Testis (tissue), 2 donors: ENCODE measurements around the gene SLC6A14.

Experiments used
- CTCF ChIP-seq, 3 experiments: fragments of 450-650 bp in 2 of 3; fragments of 200-600 bp in 1 of 3; sonication (generic) in 1 of 3; IDR thresholded peaks; one replicate each; pipeline ENCODE4 v1.5.1; 2016 to 2019; ENCODE audit warnings: antibody characterized with exemption in 3 of 3, mild to moderate bottlenecking in 2 of 3, moderate library complexity in 1 of 3
- POLR2A ChIP-seq: fragments of 450-650 bp; IDR thresholded peaks from one replicate; pipeline ENCODE4 v1.6.1; 2017; ENCODE audit warnings: antibody characterized with exemption, mild to moderate bottlenecking, moderate library complexity

GRCh38 chrX:116435597-116435996, 809 bp upstream of the SLC6A14 start:
- no peak for TF ChIP-seq CTCF (IDR thresholded peaks at IDR 0.05)
- TF ChIP-seq POLR2A = no peak
